ENCODE measurements around the gene CTBP2.

DNA sequence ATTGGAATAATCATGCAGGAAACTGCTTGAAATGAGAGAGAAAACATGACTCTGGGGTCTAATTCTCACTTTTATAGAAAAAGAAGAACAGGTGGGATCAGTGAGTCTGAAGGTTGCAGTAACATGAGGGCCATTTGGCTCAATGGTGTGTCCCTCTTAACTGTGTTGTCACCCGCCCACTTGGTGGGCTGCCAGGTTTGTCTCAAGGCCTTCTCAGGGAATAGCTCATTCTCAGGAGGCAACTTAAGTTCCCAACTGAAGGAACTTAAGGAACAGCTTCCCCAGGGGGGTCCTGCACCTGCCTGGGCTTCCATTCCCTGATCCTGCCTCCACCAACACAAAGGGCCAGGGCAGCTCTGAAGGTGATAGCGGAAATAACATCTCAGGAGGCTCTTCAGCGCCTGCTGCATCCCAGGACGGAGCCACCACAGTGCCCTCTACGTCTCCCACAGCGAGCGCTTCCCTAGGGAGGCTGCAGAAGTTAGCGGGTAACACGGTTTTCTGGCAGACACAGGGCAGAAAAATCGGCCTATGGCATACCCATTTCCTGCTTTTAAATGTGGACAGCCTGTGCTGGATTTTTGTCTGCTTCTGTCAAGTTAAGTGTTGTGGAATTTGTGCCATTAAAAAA lies 129.7 kb downstream of the CTBP2 start:
- TF ChIP-seq, protein P1, sequence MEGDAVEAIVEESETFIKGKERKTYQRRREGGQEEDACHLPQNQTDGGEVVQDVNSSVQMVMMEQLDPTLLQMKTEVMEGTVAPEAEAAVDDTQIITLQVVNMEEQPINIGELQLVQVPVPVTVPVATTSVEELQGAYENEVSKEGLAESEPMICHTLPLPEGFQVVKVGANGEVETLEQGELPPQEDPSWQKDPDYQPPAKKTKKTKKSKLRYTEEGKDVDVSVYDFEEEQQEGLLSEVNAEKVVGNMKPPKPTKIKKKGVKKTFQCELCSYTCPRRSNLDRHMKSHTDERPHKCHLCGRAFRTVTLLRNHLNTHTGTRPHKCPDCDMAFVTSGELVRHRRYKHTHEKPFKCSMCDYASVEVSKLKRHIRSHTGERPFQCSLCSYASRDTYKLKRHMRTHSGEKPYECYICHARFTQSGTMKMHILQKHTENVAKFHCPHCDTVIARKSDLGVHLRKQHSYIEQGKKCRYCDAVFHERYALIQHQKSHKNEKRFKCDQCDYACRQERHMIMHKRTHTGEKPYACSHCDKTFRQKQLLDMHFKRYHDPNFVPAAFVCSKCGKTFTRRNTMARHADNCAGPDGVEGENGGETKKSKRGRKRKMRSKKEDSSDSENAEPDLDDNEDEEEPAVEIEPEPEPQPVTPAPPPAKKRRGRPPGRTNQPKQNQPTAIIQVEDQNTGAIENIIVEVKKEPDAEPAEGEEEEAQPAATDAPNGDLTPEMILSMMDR (conservative IDR thresholded peaks at IDR 0.05): no peak
- no peak for TF ChIP-seq ZFX (IDR thresholded peaks at IDR 0.05)

All from C4-2B (cell line).